ENCODE measurements around the gene MPC1. TPM values are rescaled to one million over a fixed set of nuclear protein-coding genes. Genes with fewer than 3 reads are reported as not detected.
"Not testable (repeated sequence)": the region's sequence is repeated elsewhere in the genome, so short reads cannot be mapped to it uniquely, and the experiment has no call there.

Gene MPC1
- total and polyA plus RNA-seq, 11 donors, result 213 to 796 (median 542) TPM

DNA sequence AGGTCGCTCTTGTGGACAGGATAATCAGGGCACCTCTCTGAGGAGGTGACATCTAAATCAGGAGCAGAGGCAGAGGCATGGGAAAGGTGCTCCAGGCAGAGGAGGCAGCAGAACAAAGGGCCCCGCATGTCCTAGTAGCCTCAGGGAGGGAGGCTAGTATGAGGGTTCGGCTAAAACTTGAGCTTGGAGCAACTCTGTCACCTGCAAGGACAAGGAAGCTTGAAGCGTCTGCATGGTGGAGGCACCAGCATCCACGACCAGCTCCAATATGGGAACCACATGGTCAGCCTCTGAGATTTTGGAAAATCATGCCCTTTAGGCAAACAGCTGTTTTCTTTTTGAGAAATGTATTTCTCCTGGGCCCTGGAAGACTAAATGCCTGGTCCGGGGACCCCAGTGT is 13.0 kb upstream of the MPC1 start:
- Histone ChIP-seq H3K27ac (no peak overlapping the region), H3K27me3 (peaks cover 0 to 22% (median 0%) of the 10 kb centered on the region in 9 donors), H3K9me3 (no peaks in the 10 kb centered on the region), H3K36me3 (no peaks in the 10 kb centered on the region), H3K4me3 (no peak overlapping the region), H3K4me1 (no peaks in the 10 kb centered on the region)
- DNase-seq, result no peak
- intact Hi-C loops (cut with DNase I), result loop anchor here in 2 of 10 donors (5.0 to 10.0 kb wide), 2 partner anchors 63 to 241 kb away; no protein-coding TSS in a partner anchor
- 80 to 90% (median 85%) methylated on average over 6 of the region's 6 CpGs for WGBS, 4 donors
- ATAC-seq, result no peak
- TF ChIP-seq, protein P1, sequence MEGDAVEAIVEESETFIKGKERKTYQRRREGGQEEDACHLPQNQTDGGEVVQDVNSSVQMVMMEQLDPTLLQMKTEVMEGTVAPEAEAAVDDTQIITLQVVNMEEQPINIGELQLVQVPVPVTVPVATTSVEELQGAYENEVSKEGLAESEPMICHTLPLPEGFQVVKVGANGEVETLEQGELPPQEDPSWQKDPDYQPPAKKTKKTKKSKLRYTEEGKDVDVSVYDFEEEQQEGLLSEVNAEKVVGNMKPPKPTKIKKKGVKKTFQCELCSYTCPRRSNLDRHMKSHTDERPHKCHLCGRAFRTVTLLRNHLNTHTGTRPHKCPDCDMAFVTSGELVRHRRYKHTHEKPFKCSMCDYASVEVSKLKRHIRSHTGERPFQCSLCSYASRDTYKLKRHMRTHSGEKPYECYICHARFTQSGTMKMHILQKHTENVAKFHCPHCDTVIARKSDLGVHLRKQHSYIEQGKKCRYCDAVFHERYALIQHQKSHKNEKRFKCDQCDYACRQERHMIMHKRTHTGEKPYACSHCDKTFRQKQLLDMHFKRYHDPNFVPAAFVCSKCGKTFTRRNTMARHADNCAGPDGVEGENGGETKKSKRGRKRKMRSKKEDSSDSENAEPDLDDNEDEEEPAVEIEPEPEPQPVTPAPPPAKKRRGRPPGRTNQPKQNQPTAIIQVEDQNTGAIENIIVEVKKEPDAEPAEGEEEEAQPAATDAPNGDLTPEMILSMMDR (IDR thresholded peaks at IDR 0.05), result no peak
- TF ChIP-seq POLR2A (IDR thresholded peaks at IDR 0.05), result no peak

DNA sequence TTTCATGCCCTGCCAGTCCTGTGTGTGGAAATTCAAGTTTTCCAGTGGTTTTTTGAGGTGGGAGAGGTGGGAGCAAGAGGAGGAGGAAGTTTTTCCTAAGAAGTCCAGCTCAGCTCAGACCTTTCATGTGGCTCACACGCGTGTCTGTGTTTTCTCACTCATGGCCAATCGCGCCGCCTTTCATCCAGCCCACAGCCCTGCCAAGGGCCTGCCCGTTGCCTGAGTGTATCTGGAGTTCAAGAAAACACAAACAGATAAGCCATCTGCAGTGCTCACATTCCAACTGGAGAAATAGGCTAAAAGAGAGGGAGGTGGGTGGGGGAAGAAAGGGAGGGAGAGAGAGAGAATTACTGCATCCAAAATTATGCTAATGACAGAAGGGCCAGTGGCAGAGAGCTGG is 12.6 kb upstream of the MPC1 start:
- Histone ChIP-seq H3K27me3 (peaks cover 0 to 22% (median 0%) of the 10 kb centered on the region in 9 donors), H3K27ac (no peak overlapping the region), H3K9me3 (no peaks in the 10 kb centered on the region), H3K36me3 (no peaks in the 10 kb centered on the region), H3K4me3 (no peak overlapping the region), H3K4me1 (no peaks in the 10 kb centered on the region)
- TF ChIP-seq, protein P1 (IDR thresholded peaks at IDR 0.05), result no peak
- TF ChIP-seq POLR2A (IDR thresholded peaks at IDR 0.05), result no peak
- 42 to 67% (median 48%) methylated on average over 6 of the region's 6 CpGs for WGBS, 4 donors
- intact Hi-C loops (cut with DNase I), result loop anchor here in 2 of 10 donors (5.0 to 10.0 kb wide), 2 partner anchors 63 to 241 kb away; no protein-coding TSS in a partner anchor
- DNase-seq (no peak), ATAC-seq (no peak)

DNA sequence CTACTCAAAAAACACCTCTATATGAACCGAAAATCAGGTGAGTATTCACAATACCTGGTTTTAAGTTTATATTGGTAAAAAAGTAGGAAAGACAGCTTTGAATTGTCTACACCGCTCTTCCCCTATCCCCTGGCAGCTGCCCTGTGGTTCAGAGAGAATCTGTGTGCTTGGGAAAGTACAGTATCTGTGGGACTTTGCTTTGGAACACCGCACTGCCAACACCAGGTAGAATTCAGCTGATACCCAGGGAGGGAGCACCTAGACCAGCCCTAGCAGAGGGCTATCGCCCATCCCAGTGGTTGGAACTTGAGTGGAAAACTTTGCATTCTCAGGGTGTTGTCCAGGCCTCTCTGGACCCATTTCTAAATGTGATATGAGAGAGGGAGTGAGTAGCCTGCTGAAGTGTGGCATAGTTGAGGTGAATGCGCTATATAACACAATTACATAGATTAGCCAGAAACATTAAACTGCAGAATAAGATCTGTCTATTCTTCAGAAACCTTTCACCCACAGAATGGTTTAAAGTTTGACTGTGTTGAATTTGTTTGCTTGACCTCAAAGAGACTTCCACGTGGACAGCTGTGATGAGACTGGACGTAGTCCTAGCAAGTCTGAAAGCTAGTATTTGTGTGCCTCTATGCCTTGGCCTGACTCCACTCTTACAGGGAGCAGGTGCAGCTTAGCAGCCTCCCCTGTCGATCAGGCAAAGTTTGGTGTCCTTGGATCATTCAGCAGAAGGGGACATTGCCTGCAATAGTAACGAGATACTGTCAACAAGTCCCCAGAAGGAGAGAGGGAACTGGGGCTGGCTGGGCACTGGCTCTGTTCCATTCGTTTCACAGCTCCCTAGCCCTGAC is 11.5 kb upstream of the MPC1 start:
- no peak overlapping the region for H3K27ac ChIP-seq
- H3K36me3 ChIP-seq, result no peaks in the 10 kb centered on the region
- WGBS, 4 donors, result 67 to 76% (median 70%) methylated on average over 10 of the region's 10 CpGs
- DNase-seq (no peak), ATAC-seq (no peak)
- TF ChIP-seq, protein P1 (IDR thresholded peaks at IDR 0.05), result no peak
- TF ChIP-seq POLR2A (IDR thresholded peaks at IDR 0.05), result no peak
- no peaks in the 10 kb centered on the region for H3K9me3 ChIP-seq
- H3K4me1 ChIP-seq, result no peaks in the 10 kb centered on the region
- H3K27me3 ChIP-seq, result peaks cover 0 to 22% (median 0%) of the 10 kb centered on the region in 9 donors
- intact Hi-C loops (cut with DNase I), result loop anchor here in 1 of 10 donors (10.0 kb wide), 1 partner anchor 239 kb away; no protein-coding TSS in a partner anchor
- H3K4me3 ChIP-seq, result no peak overlapping the region

DNA sequence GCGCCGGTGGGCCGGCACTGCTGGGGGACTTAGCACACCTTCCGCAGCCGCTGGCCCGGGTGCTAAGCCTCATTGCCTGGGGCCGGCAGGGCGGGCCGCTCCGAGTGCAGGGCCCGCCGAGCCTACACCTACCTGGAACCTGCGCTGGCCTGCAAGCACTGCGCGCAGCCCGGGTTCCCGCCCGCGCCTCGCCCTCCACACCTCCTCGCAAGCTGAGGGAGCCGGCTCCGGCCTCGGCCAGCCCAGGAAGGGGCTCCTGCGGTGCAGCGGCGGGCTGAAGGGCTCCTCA is 10.7 kb upstream of the MPC1 start:
- H3K4me3 ChIP-seq, result no peak overlapping the region
- no peak overlapping the region for H3K27ac ChIP-seq
- intact Hi-C loops (cut with DNase I), result loop anchor here in 1 of 10 donors (10.0 kb wide), 1 partner anchor 239 kb away; no protein-coding TSS in a partner anchor
- TF ChIP-seq POLR2A (IDR thresholded peaks at IDR 0.05), result no peak
- TF ChIP-seq, protein P1 (IDR thresholded peaks at IDR 0.05), result no peak
- WGBS, 4 donors, result 79 to 90% (median 83%) methylated on average over 4 to 27 of the region's 27 CpGs
- ATAC-seq (no peak), DNase-seq (no peak)
- H3K4me1 ChIP-seq, result no peaks in the 10 kb centered on the region
- H3K36me3 ChIP-seq, result no peaks in the 10 kb centered on the region
- H3K9me3 ChIP-seq, result no peaks in the 10 kb centered on the region
- peaks cover 0 to 22% (median 0%) of the 10 kb centered on the region in 9 donors for H3K27me3 ChIP-seq

DNA sequence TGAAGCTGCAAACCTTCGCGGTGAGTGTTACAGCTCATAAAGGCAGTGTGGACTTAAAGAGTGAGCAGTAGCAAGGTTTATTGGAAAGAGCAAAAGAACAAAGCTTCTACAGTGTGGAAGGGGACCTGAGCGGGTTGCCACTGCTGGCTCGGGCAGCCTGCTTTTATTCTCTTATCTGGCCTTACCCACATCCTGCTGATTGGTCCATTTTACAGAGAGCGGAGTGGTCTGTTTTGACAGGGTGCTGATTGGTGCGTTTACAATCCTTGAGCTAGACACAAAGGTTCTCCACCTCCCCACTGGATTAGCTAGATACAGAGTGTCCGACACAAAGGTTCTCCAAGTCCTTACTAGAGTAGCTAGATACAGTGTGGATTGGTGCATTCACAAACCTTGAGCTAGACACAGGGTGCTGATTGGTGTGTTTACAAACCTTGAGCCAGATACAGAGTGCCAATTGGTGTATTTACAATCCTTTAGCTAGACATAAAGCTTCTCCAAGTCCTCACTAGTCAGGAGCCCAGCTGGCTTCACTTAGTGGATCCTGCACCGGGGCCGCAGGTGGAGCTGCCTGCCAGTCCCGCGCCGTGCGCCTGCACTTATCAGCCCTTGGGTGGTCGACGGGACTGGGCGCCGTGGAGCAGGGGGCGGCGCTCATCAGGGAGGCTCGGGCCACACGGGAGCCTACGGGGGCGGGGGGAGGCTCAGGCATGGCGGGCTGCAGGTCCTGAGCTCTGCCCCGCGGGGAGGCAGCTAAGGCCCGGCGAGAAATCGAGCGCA is 10.2 kb upstream of the MPC1 start:
- DNase-seq, H3K9me3 ChIP-seq, H3K4me3 ChIP-seq, H3K4me1 ChIP-seq, H3K36me3 ChIP-seq, H3K27ac ChIP-seq, ATAC-seq: not testable (repeated sequence)
- intact Hi-C loops (cut with DNase I), result loop anchor here in 1 of 10 donors (10.0 kb wide), 1 partner anchor 238 kb away; no protein-coding TSS in a partner anchor
- WGBS, 4 donors, result 69 to 89% (median 81%) methylated on average over 9 to 30 of the region's 30 CpGs
- H3K27me3 ChIP-seq, result peaks cover 0 to 22% (median 0%) of the 10 kb centered on the region in 9 donors

Data from heart left ventricle (tissue), 16 donors.